ENCODE measurements around the gene CAMK2B.
"Not testable (repeated sequence)": the region's sequence is repeated elsewhere in the genome, so short reads cannot be mapped to it uniquely, and the experiment has no call there.

CAMK2B gene

DNA sequence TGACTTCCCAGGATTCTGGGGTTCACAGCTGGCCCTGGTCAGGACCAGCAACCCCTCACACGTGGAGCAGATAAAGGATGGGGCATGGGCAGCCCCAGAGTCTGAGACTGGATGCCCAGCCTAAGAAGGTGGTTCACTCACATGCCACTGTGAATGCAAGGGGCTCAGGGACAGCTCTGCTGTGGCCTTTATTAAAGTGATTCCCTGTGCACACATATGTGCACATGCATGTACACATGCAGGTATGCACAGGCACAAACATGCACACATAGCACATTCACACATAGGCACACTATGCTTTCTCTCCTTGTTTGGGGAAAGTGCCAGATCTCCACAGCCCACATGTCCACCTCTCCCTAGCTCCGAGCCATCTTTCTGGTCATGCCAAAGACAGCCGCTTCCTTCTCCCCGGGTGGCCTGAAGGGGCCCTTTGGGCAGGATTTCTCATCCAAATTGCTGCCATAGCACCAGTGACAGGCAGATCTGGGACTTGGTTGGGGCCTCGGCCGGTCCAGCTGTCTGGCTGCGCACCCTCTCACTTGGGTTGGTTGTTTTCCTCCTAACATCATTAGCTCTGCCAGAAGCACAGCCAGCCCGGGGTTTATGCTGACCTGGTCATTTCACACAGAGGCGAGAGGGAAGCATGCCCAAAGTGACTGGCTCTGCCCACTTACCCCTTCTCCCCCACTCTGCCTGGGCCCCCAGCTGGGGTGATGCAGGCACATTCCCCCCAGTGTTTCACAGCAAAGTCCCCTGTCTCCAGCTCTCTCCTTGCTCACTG is 137.6 kb downstream of the CAMK2B start:
- DNase-seq, result no peak

DNA sequence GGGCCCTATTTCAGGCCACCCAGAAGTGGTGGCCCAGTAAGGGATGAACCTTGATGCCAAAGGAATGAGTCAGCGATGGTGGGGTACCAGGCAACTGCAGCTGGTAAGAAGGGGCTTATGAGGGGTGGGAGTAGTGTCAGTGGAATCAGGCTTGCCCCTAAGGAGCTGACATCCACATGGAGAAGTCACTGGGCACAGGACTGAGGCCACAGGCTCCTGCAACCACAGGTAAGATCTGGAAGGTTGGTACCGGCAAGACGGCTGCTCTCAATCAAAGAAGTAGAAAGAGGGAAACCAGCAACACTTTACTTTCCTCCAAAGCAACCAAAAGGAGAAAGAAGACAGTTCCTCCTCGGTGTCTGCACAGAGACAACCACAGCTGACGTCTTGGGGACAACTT is 138.7 kb downstream of the CAMK2B start:
- no peak for DNase-seq

DNA sequence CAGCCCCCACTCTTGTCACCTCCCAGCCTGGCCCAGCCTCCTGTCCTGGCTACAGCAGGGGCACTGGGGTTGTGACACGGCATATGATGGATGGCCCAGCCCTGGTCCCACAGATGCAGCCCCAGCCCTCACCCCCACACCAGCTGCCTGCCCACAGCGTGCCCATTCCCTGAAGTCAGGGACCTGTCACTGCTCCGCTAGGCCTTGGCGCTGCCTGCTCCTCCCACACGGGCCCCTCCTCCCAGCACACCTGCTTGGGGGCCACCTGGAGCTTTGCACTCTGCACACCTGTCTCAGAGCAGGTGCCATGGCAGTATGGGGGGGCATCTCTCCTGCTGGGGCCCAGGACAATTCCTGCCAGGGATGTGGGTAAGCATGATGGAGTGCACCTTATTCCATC is 139.7 kb downstream of the CAMK2B start:
- DNase-seq, result no peak

GRCh38 chr7:44184873-44185446 is 140.4 kb downstream of the CAMK2B start:
- no peak for DNase-seq

DNA sequence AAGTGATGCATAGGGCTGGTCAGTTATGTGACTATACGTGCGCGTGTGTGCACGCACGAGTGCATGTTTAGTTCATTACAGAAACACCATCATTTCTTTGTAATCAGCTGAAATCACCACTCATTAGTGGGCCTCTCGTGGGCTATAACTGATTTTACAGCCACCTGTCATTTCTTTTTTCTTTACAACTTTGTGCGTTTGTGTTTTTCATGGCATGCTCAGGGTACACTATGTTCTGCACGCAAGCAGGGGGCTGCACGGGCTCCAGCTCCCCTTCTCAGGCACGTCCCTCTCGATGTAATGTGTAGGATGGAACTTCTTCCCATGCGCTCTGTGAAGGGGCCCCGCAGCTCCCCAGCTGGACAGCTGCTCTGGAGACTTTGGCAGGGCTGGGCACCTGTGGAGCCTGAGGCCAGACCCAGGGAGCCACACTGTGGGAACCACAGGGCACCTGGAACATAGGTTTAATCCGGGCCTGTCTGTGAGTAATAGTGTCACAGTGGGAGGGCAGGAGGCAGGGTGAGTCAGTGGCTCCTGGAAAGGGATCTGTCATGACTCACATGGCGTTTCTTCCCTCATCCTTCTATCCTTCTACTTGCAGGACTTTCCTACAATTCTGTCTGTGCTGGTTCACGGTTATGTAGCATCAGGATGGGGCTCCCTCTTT is 141.1 kb downstream of the CAMK2B start:
- no peak for DNase-seq

- no peak for DNase-seq
Measured at GRCh38 chr7:44183386-44183785, 142.0 kb downstream of the CAMK2B start.

DNA sequence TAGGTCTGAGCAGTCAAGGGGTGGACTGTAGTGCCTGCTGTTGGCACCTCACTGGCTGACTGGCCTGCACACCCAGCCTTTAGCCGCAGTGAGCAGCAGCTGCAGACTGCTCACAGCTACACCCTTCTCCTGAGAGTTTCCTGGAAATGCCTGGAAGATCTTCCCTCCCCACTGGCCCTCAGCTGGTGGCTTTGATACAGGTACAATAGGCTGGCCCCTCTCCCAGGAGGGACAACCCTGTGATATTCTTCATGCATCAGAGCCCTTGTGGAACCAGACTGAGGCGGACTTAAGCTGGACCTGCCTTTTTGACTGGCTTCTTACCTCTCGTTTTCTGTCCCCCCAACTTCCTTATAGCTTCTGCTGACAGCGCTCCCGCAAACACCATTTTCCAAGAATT is 142.6 kb downstream of the CAMK2B start:
- DNase-seq, result no peak

DNA sequence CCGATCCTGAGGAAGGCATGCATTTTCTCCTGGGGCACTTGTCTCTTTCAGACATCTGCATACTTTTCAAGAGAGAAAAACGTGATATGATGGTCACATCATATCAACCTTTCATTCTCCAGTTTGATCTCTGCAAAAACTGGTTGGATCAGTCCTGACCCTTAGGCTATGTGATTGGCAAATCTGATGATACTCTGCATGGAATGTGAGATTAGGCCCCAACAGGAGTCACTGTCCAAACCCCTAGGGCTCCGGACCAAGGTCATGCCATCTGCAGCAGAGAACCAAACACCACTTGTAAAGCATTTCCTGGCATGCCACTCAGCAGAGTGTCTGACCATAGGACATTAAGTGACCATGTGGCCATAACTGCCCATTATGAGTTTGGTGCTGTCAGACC is 144.8 kb downstream of the CAMK2B start:
- DNase-seq, result no peak

- DNase-seq, result no peak
Measured at GRCh38 chr7:44177570-44178131, 147.7 kb downstream of the CAMK2B start.

DNA sequence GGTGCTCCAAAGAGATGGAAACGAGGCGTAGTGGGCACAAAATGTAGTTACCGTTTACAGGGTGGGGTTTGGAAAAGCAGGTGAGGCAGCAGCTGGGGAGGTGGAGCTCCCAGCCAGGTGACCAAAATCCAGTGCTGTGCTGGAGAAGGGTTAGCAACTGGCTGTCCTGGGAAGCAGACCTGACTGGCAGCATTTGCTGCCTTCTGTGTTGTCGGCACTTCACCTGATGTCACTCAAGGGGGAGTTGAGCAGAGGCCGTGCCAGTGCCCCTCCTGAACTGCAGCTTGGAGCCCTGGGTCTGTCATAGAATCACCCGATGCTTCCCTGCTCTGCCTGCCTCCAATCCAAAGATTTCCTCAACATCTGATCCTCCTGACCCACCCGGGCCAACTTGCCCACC is 148.9 kb downstream of the CAMK2B start:
- DNase-seq, result no peak

DNA sequence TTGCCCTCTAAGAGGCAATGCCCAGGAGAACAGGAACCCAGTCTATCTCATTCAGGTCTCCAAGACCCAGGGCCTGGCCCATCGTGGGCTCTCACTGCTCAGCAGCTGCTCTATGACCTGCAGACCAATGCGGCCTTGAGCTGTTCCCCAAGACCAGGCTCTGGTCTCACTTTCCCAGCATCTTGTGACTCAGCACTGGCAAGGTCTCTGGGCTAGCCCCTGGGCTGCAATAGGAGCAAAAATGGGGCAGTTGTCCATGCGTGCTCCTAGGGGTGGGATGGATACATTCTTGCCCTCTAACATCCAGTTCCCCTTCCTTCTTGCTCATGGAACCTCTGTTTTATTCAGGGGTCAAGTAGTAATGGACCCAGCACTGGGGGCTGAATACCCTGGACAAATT is 149.7 kb downstream of the CAMK2B start:
- DNase-seq, result no peak

- not testable (repeated sequence) for DNase-seq
Measured at GRCh38 chr7:44174694-44174948, 150.8 kb downstream of the CAMK2B start.

DNA sequence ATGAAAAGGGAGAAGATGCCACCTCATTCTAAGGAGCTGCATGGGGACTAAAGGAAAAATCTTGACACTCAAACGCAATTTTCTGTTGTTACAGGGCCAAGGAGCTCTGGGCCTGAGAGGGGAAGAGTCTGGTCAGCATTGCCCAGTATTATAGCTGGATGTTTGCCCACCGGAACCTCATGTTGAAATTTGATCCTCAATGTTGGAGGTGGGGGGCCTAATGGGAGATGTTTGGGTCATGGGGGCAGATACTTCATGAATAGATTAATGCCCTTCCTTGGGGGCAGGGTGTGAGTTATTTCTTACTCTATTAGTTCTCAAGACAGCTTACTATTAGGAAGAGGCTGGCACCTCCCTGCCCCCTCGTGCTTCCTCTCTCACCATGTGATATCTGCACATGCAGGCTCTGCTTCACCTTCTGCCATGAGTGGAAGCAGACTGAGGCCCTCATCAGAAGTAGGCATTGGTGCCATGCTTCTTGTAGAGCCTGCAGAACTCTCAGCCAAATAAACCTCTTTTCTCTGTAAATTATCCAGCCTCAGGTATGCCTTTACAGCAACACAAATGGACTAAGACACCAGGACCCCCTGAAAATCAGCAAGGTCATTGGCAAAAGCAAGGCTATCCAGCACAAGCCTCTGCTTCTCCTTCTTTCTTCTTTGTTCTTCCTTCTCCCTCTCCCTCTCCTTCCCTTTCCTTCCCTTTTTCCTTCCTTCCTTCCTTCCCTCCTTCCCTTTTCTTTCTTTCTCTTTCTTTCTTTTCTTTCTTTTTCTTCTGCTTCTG is 151.3 kb downstream of the CAMK2B start:
- DNase-seq, result no peak

DNA sequence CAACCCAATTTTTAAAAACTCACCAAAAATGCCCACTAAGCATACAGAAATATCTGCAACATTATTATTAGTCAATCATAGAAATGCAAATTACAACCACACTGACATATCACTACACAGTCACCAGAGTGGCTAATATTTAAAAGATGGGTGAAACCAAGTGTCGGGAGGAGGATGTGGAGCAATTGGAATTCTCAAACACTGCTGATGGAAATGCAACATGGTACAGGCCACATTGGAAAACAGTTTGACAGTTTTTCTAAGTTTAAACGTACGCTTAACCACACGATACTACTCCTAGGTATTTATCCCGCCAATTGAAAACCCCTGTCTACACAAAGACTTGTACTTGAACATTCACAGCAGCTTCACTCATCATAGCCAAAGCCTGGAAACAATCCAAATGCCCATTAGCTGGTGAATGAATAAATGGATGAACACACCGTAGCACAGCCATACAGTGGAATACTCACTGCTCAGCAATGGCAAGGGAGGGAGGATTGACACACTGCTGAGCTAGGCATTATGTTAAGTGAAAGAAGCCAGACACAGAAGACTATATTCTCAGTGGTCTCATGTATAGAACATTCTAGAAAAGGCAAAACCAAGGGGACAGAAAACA is 152.5 kb downstream of the CAMK2B start:
- DNase-seq, result no peak

GRCh38 chr7:44172352-44172751 is 153.0 kb downstream of the CAMK2B start:
- DNase-seq, result no peak

- DNase-seq, result not testable (repeated sequence)
Measured at GRCh38 chr7:44171901-44172300, 153.5 kb downstream of the CAMK2B start.

DNA sequence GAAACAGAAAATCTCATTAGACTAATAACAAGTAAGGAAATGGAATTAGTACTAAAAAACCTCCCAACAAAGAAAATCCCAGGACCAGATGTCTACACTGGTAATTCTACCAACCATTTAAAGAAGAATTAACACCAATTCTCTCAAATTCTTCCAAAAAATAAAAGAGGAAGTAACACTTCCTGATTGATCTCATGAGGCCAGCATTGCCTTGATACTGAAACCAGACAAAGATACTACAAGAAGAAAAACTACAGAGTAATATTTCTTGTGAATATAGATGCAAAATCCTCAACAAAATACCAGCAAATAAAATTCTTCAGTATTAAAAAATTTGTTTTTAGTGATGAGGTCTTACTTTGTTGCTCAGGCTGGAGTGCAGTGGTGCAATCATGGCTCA is 157.5 kb downstream of the CAMK2B start:
- DNase-seq, result no peak
